GM21526 (cell line): ENCODE results near the gene THBS3.
A peak's percentile ranks its signal among the peaks of the same experiment; 100 is the strongest.
"Not testable (repeated sequence)": the region's sequence is repeated elsewhere in the genome, so short reads cannot be mapped to it uniquely, and the experiment has no call there.

Source experiments
- ATAC-seq: cut with Tn5 transposase; IDR thresholded peaks from one replicate; pipeline ENCODE4 v1.9.1; 2021; ENCODE audit warnings: moderate library complexity; ENCODE audit not compliant: unreplicated experiment, low FRiP score

Gene THBS3

DNA sequence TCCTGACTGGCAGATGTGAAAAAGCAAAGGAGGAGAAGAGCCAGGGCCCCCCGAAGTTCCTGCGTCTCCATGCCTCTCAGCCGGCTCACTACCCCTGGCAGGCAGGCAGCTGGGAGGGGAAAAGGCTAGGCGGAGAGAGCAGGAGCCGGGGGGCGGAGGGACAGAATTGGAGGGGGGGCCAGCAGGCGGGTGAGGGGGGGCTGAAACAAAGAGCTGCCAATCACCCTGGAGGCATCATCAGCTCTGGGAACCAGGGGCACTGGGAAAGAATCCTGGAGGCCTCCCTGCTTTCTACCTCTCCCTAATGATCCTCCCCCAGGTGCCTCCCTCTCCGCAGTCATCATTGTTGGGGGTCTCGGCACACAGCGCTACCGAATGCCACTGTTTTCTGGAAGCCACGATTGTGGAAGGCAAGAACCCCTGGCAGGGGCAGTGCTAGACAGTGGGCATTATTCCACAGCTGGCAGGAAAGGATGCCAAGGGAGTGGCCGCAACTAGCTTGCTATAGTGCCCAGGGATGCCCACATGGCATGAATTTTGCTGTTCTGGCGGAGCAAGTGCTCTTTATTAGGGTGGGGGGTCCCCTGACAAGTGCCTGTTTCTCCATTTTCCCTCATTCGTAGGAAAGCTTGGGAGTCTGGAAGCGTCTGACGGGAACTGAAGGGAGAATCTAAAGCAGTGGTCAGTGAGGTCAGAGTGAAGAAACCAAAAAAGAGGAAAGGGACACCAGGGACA lies at the start of gene THBS3:
THBS3 (minus strand) TSS at position 92 of the 735 bp plus-strand sequence; CDS start at position 71, 21 bp downstream.
- ATAC-seq, result no peak

DNA sequence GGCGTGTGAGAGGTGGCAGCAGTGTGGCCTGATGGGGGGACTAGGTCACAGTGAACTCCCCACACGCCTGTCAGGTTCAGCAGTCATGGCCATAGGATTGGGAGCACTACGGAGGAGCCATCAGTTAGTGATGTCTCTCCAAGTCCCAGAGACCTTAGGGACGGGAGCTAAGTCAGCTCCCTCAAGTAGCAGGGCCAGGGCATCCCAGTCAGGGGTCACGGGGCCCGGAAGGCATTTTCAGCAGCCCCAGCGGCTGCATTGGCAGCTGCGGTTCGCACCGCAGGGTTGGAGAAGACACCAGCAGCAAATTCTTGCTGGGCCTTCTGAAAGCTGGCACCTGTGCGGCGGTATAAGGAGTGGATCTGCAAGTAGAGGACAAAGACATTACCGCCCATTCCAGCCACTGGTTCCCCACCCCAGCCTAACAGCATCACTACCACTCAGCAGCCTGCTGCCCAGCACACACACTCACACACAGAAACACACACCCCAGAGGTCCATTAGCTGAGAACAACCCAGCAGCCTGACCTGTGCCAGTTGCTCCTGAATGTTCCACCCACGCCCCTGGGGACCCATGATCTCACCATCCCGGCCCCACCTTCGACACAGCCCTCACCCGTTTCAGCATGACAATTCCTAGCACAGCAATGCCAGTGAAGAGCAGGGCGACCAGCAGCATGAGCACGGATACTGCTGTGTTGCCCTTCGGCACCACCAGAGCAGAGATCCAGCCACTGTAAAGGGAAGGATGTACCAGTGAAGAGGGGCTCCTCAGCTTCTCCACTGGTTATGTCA lies 48.6 kb upstream of the THBS3 start:
- ATAC-seq, result no peak

DNA sequence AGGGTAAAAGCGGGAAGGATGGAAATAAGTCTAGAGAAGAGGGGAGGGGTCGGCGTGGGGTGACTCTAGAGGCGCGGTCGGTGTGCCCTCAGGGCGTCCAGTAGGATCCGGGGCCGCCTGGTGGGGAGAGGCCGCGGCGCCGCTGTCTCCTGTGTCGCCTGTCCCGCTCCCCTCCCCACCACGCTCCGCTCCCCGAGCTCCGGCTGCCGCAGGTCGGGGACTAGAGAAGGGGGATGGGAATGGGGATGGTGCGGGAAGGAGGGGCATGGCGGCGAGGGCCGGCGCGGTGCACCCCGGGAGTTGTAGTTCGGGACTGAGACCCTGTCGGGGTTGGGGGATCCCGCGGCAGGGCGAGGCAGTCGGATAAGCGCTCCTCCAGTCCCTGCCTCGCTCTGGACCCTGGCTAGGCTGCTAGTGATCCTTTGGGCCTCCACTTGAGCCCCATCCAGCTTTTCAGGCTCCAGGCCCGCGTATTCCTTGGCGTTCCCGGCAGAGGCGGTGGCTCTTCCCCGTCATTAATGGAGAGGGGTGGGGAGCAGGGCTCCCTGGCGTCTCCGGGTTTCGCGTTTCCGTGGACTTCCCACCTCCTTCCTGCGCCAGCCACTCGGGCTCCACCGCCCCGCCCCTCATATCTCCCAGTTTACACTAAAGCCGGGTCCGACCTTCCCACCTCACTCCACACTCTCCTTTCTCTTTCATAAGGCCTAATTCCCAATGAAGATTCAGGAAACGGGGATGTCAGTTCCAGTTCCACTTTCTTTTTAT lies 47.7 kb upstream of the THBS3 start, which contains the start of gene ENTREP3:
ENTREP3 (minus strand) TSS at position 241 of the 765 bp plus-strand sequence. CDS start 606 bp downstream, outside the sequence.
- ATAC-seq, result no peak

DNA sequence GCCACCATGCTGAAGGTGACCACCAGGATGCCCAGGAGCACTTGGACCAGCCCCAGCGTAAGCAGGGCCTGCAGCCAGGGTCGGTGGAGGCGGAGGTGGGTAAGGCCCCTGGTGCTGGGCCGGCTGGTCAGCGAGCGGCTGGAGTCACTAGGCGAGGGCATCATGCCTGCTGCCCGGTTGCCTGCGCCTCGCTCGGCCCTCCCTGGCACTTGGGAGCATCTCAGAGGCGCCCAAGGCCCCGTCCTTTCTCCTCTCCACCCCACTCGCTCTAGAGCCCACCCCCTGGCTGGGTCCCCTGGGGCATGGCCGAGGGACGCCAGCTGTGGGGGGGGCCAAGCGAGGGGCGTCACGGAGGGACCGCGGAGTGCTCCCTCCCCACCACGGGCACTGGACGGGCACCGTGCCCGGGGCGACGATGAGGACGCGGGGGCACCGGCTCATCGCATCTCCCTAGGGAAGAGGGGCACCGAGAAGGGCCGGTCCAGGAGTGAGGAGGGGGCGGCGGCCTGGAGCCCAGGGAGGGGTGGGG lies 47.1 kb upstream of the THBS3 start:
- ATAC-seq, result no peak

DNA sequence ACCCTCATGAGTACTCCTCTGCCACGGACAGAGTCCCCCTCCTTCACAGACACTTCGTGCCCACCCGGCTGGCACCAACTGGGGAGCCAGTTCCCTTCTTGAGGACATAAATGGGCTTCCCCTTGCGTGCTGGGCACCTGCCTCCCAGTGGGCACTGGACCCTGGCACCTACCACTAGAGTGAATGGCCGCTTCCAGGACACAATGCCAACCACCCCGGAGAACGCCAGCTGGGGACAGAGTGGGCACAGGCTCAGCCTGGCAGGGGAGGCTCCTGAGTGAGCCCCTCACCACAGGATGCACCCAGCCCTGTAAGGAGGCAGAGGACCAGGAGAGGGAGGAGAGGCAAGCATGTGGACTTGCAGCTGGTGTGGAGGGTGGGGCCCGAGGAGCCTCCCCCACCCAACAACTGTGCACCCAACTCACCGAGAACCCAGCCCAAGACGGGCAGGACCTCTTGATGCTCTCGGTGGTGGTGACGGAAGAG lies 46.6 kb upstream of the THBS3 start:
- no peak for ATAC-seq

DNA sequence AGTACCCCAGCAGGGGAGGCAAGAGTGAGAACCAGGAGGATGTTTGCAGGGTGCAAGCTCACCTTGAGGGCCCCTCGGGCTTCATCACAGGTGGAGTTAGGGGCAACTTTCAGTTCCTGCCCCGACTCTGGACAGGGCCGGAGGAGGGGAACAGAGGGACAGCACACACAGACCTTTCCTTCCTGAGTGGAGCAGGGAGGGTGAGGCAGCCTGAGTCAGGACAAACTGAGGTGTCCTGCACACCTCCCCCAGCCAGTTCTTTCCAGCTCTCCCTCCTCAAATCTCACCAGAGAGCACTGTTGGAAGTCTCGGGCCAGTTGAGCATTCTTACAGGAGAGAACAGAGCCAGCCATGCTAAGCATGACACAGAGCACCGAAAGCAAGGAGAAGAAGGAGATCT lies 46.1 kb upstream of the THBS3 start:
- no peak for ATAC-seq

DNA sequence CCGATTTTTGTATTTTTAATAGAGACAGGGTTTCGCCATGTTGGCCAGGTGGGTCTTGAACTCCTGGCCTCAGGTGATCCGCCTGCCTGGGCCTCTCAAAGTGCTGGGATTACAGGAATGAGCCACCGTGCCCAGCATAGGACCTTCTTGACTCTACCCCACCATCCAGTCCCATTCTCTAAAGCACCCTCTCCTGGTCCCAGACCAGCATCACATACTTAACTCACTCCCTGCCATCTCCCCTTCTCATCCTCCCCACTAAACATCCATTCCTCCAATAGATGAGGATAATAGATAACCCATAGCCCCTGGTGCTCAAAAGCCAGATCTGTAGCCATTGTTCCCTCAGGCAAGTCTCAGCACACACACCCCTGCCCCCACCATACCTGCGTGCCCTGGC lies 45.5 kb upstream of the THBS3 start:
- ATAC-seq, result no peak

DNA sequence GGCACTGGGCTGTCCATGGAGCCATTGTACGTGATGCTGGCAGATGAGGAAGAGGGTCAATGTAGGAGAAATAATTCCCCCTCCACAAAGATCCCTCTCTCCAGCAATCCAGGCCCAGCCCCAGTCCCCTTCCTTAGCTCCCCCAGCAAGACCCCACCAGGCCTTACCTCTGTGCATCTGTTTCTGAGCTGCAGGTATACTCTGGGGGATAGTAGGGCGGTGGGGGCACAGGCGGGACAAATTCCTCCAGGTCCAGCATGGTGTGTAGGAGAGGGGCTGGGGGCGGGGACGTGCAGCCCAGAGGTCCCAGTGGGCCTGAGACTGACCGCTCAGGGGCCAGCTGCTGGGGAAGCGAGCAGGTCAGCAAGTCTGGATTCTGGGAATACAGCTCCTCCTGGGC lies 43.9 kb upstream of the THBS3 start:
- ATAC-seq, result no peak

DNA sequence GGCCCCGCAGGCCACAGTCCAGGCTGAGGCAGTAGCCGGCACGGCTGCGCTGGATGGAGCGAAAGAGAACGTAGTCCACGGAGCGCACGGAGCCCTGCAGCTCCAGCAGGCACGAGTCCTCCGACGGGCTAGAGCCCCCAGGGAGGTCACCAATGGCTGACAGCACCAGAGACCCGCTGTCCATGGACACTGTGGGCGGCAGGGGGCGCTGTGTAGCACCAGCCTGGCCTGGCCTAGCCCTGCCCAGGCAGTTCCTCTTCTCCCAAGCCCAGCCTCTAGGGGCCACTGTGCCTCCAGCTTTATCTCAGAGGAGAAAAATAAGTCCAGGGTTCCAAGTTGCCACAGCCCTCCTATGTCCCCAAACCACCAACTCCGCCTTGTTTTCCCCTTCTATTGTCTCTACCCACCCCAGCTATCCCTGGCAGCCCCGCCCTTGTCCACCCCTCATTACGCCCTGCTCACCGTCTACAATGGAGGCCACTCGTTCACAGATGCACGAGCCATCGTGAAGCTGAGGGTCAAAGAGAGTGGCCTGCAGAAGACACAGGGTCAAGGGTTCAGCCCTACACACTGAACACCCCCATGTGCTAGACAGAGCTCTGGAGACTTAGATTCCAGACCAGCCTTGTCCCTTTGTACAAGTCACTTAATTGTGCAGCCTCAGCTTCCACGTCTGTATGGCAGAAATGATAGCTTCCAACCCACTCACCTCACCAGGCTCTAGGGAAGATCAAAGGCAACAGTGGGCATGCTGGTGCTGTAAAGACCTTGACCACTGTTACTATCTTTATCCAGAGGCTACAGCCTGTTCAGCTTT lies 43.1 kb upstream of the THBS3 start:
- peak; percentile 66 for ATAC-seq

DNA sequence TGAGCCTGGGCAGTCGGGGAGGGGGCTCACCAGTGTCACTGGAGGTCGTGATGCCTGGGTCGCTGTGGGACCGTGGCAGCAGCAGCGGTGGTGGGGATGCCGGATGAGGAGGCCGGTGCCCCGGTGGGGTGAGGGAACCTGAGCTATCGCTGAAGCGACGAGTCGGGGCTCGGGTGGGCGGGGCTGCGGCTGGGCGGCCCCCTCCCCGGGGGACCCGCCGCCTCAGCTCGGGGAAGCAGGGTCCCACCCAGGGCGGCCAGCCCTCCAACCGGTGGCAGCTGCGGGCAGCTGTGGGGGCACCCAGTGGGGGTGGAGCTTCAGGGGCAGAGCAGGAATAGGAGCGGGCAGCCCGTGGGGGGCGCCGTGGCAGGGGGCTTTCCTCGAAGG lies 42.5 kb upstream of the THBS3 start:
- peak; percentile 15 for ATAC-seq

DNA sequence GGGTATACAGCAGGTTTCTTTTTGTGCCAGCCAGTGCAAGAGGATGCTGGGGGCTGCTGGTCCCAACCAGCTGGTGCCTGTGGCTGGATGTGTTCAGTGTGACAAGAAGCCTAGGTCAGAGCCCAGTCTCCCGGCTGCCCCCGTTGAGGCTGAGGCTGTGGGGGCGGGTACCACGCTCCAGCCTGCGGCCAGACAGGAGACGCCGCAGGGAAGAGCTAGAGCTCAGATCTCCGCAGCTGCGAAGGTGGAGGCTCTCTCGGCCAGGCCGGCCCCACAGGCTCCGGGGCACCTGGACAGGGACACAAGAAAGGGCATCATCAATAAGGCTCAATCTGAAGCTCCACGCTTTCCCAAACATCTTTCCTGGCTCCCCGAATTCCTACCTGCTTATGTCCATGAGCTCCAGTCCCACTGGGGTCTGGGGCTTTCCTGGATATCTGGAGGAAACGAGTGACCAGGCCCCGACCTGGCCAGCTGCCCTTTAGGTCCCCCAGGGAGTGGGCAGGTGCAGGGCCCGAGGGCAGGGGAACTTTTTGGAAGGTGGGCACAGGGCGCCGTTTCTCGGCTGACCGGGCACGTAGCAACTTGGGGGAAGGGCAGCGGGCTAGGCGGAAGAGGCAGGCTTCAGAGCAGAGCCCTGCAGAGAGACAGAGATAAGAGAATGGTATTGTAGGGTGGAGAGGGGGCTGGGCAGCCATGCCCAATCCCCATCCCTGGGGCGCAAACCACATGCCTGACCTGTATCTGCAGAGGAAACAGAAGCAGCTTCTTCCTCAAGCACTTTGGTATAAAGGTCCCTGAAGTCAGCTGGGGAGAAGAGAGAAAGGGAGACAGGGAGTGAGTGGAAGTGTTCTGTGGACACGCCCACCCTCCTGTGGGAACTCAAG lies 40.2 kb upstream of the THBS3 start:
- ATAC-seq, result no peak

DNA sequence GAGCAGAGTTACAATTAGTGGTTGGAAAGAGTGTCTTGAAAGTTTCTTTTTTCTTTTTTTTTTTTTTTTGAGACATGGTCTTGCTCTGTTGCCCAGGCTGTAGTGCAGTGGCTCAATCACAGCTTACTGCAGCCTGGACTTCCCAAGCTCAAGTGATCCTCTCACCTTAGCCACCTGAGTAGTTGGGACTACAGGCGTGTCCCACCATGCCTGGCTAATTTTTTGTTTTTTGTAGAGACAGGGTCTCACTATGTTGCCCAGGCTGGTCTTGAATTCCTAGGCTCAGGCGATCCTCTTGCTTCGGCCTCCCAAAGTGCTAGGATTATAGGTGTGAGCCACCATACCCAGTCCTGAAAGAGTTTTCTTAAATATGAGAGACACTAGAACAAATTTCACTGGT lies 39.1 kb upstream of the THBS3 start:
- ATAC-seq, result not testable (repeated sequence)

DNA sequence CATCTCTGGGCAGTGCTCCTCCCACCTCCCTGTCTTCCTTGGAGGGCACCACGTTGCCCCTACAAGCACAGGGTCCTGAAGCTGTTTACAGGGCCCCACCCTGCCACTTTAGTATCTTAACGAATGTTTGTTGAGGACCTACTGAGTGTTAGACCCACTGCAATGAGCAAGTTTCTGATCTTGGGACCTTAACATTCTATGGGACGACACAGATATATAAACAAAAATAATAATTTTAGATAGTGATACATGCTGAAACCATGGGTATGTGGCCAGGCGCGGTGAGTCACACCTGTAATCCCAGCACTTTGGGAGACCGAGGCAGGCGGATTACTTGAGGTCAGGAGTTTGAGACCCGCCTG lies 37.4 kb upstream of the THBS3 start:
- peak; percentile 5 for ATAC-seq

DNA sequence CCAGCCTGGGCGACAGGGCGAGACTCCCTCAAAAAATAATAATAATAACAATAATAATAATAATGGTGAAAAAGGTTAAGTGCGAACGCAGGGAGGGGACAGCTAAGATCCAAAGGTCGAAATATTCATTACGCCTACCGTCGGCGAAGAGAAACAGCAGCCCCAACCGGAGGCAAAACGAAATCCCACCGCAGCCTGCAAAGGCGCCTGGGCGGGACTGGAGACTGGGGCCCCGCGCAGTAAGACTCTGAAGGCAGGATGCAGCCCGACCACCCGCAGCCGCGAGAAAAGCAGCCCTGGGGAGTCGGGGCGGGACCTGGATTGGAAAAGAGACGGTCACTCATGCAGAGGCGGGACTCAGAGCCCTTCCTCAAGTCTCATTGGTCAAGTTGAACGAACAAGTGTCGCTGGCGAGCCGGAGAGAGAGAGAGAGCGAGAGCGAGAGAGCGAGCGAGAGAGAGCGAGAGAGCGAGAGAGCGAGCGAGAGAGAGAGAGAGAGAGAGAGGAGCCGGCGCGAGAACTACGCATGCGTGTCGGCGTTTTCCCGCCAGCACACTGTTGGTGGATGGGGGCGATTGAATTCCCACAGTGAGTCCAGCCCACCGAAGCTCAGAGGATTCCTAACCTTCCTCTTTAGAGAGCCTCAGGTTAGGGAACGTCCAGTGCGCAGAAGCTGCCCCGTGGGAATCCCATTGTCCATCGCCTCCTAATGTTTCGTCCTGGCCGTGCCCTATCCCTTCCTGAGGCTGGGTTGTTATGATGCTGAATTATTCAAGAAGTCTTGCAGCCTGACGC lies 36.9 kb upstream of the THBS3 start:
- ATAC-seq, result peak; percentile 69

DNA sequence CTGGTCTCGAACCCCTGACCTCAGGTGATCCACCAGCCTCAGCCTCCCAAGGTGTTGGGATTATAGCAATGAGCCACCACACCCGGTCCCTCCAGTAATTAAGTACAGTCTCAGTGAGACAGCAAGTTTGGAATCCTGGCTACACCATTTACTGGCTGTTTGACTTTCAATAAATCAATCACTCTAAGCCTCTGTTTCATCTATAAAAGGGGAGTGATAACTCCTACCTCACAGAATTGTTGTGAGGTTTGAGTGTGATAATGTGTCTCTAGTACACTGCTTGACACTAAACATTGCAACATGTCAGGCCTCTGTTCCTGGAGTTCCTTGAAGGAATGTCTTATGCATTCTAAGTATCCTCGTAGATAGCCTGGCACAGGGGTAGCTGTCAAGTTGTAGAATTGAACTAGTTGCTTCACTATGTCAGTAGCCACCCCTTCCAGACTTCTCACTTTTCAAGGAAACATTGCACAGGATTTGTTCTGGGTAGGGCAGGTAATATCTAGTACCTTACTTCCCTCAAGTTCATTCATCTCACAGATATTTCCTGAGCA lies 35.2 kb upstream of the THBS3 start:
- ATAC-seq, result no peak

DNA sequence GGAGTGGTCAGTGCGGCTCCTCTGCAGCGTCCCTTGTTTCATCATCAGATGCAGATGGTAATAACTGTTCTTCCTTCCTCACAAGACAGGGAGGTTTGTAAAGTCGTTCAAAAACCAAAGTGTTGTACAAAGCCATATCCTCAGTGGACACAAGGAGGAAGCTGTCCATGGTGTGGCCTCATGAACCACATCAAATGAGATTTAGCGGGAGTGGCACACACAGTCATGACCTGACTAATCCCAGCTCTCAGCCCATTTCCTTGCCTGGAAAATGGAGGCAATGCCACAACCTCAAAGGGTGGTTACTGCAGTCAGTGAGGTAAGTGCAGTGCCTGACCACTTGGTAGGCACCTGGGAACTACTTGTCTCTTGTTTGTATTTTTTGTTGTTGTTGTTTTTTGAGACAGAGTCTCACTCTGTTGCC lies 34.2 kb upstream of the THBS3 start:
- ATAC-seq, result no peak

DNA sequence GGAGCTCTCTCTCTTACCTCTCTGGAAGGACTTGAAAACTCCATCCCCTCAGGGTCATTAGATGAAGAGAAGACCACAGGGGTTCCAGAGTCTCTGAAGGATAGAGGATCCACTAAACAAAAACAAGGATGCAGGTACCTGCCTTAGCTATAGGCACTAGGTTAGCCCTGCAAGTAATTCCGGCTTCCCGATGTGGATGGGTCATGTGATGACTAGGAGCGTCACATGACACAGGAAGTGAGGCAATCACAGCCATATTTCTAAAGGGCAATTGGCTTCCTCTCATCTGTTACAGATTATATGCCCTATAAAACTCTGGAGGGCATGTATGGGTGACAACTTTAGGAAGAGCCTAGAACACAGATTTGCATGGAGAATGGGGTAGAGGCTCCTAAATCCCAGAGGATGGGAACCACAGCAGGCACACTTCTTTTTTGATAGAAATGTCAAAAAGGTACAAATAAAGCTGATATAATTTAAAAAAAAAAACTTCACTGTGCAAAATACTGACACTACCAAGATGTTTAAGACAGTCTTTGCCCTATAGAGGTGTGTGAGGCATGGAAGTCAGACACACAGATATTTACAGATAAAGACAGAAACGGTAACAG lies 33.5 kb upstream of the THBS3 start:
- ATAC-seq, result no peak
